H1 (cell line): ENCODE results near the gene SRPX2. TPM values are rescaled to one million over a fixed set of nuclear protein-coding genes. Genes with fewer than 3 reads are reported as not detected.

ENCODE experiments used
- MAX ChIP-seq: IDR thresholded peaks from 2 replicates; pipeline ENCODE4 v1.6.1; 2012; ENCODE audit warnings: inconsistent platforms
- polyA plus RNA-seq, 7 experiments: library from polyadenylated mRNA; depleted of rRNA in 3 of 7; stranded (reverse) in 5 of 7; unstranded in 2 of 7; fragments of >200 nt in 5 of 7; fragments of 200-250 nt in 2 of 7; gene quantifications; 1 replicate in 5 of 7; 2 replicates in 1 of 7; 4 replicates in 1 of 7; pipeline versions ENCODE4 v1.2.1 to v1.2.3, GENCODE V29; 2011 to 2013; ENCODE audit warnings: missing spikeins in 2 of 7, mixed read lengths in 2 of 7
- total RNA-seq: library from RNA; stranded (reverse); fragmentation: NEBNext Ultra II Directional; extraction: Animal tissue kit (Norgen Biotek cat#: 25700); gene quantifications from 2 replicates; pipeline ENCODE4 v1.2.1, GENCODE V29; 2021

Gene SRPX2
- total and polyA plus RNA-seq, 2 of the 8 experiments (the other 6 are each of a cell fraction or from before 2014, with no cell fraction given) = not detected

GRCh38 chrX:100700809-100701208 lies 56.8 kb downstream of the SRPX2 start (continued):
- no peak for TF ChIP-seq MAX
